ENCODE data around the gene KIAA1755. TPM values are rescaled to one million over a fixed set of nuclear protein-coding genes. Genes with fewer than 3 reads are reported as not detected.
"Not testable (repeated sequence)": the region's sequence is repeated elsewhere in the genome, so short reads cannot be mapped to it uniquely, and the experiment has no call there.

KIAA1755 gene
- total RNA-seq, 2 donors from 2014 or later: 3.1 to 4.2 TPM

DNA sequence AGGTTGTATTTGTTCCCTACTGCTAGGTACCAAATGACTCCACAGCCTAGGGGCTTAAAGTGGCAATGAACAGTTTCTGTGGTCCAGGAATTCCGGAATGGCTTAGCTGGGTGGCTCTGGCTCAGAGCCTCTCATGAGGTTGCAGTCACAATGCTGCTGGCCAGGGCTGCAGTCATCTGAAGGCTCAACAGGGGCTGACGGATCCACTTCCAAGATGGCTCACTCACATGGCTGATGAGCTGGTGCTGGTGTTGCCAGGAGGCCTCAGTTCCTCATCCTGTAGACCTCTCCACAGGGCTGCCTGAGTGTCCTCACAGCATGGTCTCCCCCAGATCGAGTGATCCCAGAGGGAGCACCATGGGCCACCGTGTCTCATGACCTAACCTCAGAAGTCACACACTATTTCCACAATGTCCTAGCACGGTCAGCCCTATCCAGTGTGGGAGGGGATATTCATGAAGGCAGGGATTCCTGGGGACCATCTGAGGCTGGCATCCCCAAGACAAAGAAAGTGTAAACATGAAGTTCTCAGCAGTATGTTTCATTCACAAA lies 24.4 kb upstream of the KIAA1755 start:
- TF ChIP-seq, protein P1, sequence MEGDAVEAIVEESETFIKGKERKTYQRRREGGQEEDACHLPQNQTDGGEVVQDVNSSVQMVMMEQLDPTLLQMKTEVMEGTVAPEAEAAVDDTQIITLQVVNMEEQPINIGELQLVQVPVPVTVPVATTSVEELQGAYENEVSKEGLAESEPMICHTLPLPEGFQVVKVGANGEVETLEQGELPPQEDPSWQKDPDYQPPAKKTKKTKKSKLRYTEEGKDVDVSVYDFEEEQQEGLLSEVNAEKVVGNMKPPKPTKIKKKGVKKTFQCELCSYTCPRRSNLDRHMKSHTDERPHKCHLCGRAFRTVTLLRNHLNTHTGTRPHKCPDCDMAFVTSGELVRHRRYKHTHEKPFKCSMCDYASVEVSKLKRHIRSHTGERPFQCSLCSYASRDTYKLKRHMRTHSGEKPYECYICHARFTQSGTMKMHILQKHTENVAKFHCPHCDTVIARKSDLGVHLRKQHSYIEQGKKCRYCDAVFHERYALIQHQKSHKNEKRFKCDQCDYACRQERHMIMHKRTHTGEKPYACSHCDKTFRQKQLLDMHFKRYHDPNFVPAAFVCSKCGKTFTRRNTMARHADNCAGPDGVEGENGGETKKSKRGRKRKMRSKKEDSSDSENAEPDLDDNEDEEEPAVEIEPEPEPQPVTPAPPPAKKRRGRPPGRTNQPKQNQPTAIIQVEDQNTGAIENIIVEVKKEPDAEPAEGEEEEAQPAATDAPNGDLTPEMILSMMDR (IDR thresholded peaks at IDR 0.05): no peak
- Histone ChIP-seq H3K36me3 (no peaks in the 10 kb centered on the region), H3K4me3 (no peak overlapping the region), H3K27ac (no peak overlapping the region), H3K27me3 (no peaks in the 10 kb centered on the region), H3K9me3 (no peaks in the 10 kb centered on the region), H3K4me1 (no peaks in the 10 kb centered on the region)
- no peak for DNase-seq (ENCODE audit: low spot score)

DNA sequence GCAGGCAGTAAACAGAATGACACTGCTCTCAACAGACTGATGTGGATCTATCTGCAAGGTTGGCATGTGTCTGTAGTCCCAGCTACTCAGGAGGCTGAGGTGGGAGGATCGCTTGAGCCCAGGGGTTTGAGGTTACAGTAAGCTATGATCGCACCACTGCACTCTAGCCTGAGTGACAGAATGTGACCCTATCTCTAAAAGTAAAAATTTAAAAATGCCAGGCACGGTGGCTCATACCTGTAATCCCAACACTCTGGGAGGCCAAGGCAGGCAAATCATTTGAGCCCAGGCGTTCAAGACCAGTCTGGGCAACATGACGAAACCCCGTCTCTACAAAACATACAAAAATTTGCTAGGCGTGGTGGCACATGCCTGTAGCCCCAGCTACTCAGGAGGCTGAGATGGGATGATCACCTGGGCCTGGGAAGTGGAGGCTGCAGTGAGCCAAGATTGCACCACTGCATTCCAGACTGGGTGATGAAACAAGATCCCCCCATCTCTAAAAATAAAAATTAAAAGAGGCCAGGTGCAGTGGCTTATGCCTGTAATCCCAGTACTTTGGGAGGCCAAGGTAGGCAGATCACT lies 23.6 kb upstream of the KIAA1755 start:
- not testable (repeated sequence) for H3K27me3 ChIP-seq; H3K4me3 ChIP-seq; H3K4me1 ChIP-seq; H3K9me3 ChIP-seq; H3K27ac ChIP-seq; H3K36me3 ChIP-seq; DNase-seq (ENCODE audit: low spot score)

DNA sequence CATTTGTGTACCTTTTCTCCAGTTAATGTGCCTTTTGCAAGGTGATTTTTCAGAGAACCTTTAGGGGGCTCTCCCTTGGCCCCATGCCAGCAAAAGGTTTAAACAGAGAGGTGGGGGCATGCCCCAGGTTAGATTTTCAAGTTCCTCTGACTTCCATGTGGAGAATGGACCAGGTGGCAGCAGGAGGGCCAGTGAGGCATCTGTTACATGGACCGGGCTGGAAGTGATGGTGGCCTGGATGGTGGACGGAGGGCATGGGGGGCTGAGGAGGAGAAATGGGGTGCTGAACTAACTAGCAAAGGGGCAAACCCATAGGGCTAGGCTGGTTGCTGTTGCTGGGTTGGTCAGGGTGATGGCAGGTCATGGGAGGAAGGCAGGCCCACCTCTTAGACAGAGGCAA lies 22.7 kb upstream of the KIAA1755 start:
- no peak overlapping the region for H3K4me3 ChIP-seq
- H3K36me3 ChIP-seq: no peaks in the 10 kb centered on the region
- no peaks in the 10 kb centered on the region for H3K27me3 ChIP-seq
- no peak for DNase-seq (ENCODE audit: low spot score)
- no peaks in the 10 kb centered on the region for H3K9me3 ChIP-seq
- no peaks in the 10 kb centered on the region for H3K4me1 ChIP-seq
- no peak overlapping the region for H3K27ac ChIP-seq
- TF ChIP-seq, protein P1 (IDR thresholded peaks at IDR 0.05): no peak

DNA sequence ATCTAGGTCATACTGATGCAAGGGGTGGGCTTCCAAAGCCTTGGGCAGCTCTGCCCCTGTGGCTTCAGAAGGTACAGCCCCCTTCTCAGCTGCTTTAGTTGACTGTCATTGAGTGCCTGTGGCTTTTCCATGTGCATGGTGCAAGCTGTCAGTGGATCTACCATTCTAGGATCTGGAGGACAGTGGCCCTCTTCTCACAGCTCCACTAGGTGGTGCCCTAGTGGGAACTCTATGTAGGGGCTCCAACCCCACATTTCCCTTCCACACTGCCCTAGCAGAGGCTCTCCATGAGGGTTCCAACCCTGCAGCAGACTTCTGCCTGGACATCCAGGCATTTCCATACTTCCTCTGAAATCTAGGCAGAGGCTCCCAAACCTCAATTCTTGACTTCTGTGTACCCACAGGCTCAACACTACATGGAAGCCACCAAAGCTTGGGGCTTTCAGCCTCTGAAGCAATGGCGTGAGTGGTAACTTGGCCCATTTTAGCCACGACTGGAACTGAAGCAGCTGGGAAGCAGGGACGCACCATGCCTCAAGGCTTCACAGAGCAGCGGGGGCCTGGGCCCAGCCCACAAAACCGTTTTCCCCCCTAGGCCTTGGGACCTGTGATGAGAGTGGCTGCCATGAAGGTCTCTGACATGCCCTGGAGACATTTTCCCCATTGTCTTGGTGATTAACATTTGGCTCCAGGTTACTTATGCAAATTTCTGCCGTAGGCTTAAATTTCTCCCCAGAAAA lies 20.8 kb upstream of the KIAA1755 start:
- H3K27ac ChIP-seq; H3K36me3 ChIP-seq; H3K27me3 ChIP-seq; H3K9me3 ChIP-seq; DNase-seq (ENCODE audit: low spot score); H3K4me3 ChIP-seq; H3K4me1 ChIP-seq: not testable (repeated sequence)

DNA sequence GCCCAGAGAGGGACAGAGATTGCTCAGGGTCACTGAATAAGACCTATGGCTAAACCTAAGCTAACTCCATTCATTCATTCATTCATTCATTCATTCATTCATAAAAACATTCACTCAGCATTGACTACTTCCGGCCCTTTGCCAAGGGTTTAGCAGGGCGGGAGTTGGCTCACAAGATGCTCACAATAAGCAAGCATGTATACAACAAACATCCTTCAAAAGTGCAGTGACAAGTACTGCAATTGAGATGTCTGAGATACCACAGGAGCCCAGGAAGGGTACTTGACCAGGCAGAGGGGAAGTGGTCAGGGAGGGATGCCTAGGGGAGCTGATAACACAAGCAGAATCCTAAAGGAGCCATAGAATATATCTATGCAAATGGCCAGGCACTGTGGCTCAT lies 18.2 kb upstream of the KIAA1755 start:
- no peak overlapping the region for H3K4me3 ChIP-seq
- H3K27ac ChIP-seq: no peak overlapping the region
- no peaks in the 10 kb centered on the region for H3K27me3 ChIP-seq
- H3K4me1 ChIP-seq: no peaks in the 10 kb centered on the region
- DNase-seq (ENCODE audit: low spot score): no peak
- no peaks in the 10 kb centered on the region for H3K9me3 ChIP-seq
- H3K36me3 ChIP-seq: no peaks in the 10 kb centered on the region
- TF ChIP-seq, protein P1 (IDR thresholded peaks at IDR 0.05): no peak

DNA sequence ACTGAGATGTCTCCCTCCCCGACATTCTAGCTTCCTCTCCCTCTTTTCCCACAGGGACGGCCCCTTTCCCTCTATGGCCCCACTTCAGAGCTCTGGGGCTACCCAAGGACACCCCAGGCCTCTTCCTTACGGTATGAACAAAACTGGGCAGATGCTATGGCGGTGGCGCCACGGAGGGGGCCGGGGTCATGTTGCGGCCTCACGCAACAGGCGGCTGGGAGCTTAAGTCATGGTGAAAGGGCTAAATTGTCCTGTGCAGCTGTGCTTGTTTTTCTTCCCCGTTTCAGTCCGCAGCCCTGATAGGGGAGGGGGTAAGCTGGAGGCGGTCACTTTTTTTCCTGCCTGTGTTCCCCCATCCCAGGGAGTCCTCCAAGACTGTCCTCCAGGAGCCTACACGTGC lies 17.6 kb upstream of the KIAA1755 start:
- TF ChIP-seq, protein P1 (IDR thresholded peaks at IDR 0.05): no peak
- H3K36me3 ChIP-seq: no peaks in the 10 kb centered on the region
- DNase-seq (ENCODE audit: low spot score): no peak
- H3K27ac ChIP-seq: no peak overlapping the region
- no peaks in the 10 kb centered on the region for H3K4me1 ChIP-seq
- H3K27me3 ChIP-seq: no peaks in the 10 kb centered on the region
- no peaks in the 10 kb centered on the region for H3K9me3 ChIP-seq
- H3K4me3 ChIP-seq: no peak overlapping the region

Data from right atrium auricular region (tissue), 2 donors.